Pancreas (tissue), 10 donors: ENCODE results near the gene COPE. TPM values are rescaled to one million over a fixed set of nuclear protein-coding genes. Genes with fewer than 3 reads are reported as not detected.

Source experiments
- ATAC-seq, 4 donors: fragments of 200-7000 bp; cut with Tn5 transposase; one replicate each; pipeline versions ENCODE4 v1.8.0 to v1.9.1; 2020; ENCODE audit warnings: mild to moderate bottlenecking in 4 of 4, moderate library complexity in 4 of 4
- DNase-seq, 6 donors: peaks; one replicate each; pipeline ENCODE4 v3.0.0-alpha.2; 2020
- FAIRE-seq: peaks from 2 replicates; lab custom pipeline; 2012; peaks lifted over from hg19 to GRCh38; lab: Jason Lieb, UNC
- H3K27ac ChIP-seq, 4 donors: fragments of 200-600 bp; sonication (generic); 1 replicate in 3 of 4; 2 replicates in 1 of 4; pipeline versions ENCODE4 v1.5.0 to v1.8.0; 2020
- H3K27me3 ChIP-seq, 4 donors: fragments of 200-600 bp; one replicate each; pipeline ENCODE4 v1.8.0; 2021
- H3K36me3 ChIP-seq, 3 donors: fragments of 200-600 bp; sonication (generic) in 1 of 3; one replicate each; pipeline versions ENCODE4 v1.5.0 to v1.8.0; 2020 to 2021
- H3K4me1 ChIP-seq, 3 donors: fragments of 200-600 bp; one replicate each; pipeline ENCODE4 v1.8.0; 2021
- H3K4me3 ChIP-seq, 4 donors: fragments of 200-600 bp; sonication (generic) in 2 of 4; one replicate each; pipeline versions ENCODE4 v1.5.0 to v1.8.0; 2020 to 2021
- H3K9me3 ChIP-seq, 4 donors: fragments of 200-600 bp; one replicate each; pipeline ENCODE4 v1.8.0; 2021
- WGBS, 2 donors: extraction: QIAGEN DNeasy Blood & Tissue Kit; methylation state at CpG; one replicate each; pipeline ENCODE4 v1.1.7; 2013; 5-methylcytosine and 5-hydroxymethylcytosine counted together
- intact Hi-C, 3 donors: fragments of 100-400 bp; cut with DNase I; formaldehyde crosslinking; loops; one replicate each; pipeline versions ENCODE4 v1.11.1 to v1.14.2; 2022
- polyA plus RNA-seq, 2 donors: library from polyadenylated mRNA; stranded (reverse); fragments of 200-250 nt; gene quantifications; one replicate each; pipeline ENCODE4 v1.2.3, GENCODE V29; 2013
- total RNA-seq, 6 donors: library from RNA; stranded (reverse); fragmentation: NEBNext Ultra II Directional in 4 of 6; extraction: Animal tissue kit (Norgen Biotek cat#: 25700) in 4 of 6; gene quantifications; one replicate each; pipeline versions ENCODE4 v1.2.1 to v1.2.4, GENCODE V29; 2021 to 2023
- TF ChIP-seq, protein P1 (sequence below), 4 donors: fragments of 200-600 bp; sonication (generic) in 3 of 4; IDR thresholded peaks; one replicate each; pipeline versions ENCODE4 v1.5.0 to v1.8.0; 2021; ENCODE audit warnings: antibody characterized with exemption in 4 of 4
- donor health status: healthy with polysubstance abuse.
- donor health status: DM: no; HTN: no; CAD: no; lungs with moderate emphysema.
- donor health status: DM: no; HTN: no; CAD: no.
- donor health status: control.
- donor health status: control.
- donor health status: Bipolar disorder and iron deficiency.
- donor health status: DM: yes; HTN: yes; CAD: no.
- donor health status: DM: no; HTN: no; CAD: no.
- donor health status: DM: no; HTN: no; CAD: no.
- donor health status: DM: yes; HTN: yes; CAD: no.

The COPE gene
- total and polyA plus RNA-seq, 8 donors, result 58.2 to 200 (median 94.2) TPM

DNA sequence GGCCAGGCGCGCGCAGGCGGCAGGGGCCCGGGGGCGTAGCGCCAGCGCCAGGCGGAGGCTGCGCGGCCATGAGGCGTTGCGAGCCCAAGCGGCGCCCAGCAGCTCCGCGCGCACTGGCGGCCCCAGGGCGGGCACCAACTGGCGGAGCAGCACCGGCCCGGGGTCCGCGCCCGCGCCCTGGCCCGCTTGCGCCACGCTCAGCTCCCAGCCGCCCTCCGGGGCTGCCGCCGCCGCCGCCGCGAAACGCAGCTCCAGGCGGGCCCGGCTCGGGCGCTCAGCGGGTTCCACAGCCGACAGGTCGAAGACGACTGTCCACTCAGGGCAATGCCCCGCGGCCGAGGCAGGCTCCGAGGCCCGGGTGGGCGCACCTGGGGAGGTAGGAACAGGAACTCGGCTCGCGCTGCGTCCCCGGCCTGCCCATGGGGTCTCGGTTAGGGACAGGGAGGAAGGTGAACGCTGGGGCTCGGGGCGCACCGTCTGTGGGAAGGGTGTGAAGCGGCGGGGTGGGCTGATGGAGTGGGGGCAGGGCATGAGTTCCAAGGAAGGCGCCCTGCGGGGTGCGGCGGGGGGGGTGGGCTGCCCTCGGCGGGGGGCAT, 50.1 kb downstream of the COPE start:
- TF ChIP-seq, protein P1, sequence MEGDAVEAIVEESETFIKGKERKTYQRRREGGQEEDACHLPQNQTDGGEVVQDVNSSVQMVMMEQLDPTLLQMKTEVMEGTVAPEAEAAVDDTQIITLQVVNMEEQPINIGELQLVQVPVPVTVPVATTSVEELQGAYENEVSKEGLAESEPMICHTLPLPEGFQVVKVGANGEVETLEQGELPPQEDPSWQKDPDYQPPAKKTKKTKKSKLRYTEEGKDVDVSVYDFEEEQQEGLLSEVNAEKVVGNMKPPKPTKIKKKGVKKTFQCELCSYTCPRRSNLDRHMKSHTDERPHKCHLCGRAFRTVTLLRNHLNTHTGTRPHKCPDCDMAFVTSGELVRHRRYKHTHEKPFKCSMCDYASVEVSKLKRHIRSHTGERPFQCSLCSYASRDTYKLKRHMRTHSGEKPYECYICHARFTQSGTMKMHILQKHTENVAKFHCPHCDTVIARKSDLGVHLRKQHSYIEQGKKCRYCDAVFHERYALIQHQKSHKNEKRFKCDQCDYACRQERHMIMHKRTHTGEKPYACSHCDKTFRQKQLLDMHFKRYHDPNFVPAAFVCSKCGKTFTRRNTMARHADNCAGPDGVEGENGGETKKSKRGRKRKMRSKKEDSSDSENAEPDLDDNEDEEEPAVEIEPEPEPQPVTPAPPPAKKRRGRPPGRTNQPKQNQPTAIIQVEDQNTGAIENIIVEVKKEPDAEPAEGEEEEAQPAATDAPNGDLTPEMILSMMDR (IDR thresholded peaks at IDR 0.05), result no peak
- H3K9me3 ChIP-seq, result no peaks in the 10 kb centered on the region
- peaks cover 4 to 38% (median 34%) of the 10 kb centered on the region in 3 donors for H3K36me3 ChIP-seq
- ATAC-seq (no peak), DNase-seq (peak in 1 of 6 donors; percentile 79), FAIRE-seq (no peak)
- no peak overlapping the region for H3K4me3 ChIP-seq
- WGBS, 2 donors, result 78 to 85% methylated on average over 65 to 71 of the region's 71 CpGs
- H3K4me1 ChIP-seq, result no peaks in the 10 kb centered on the region
- intact Hi-C loops, result no loop called here
- H3K27me3 ChIP-seq, result no peaks in the 10 kb centered on the region
- no peak overlapping the region for H3K27ac ChIP-seq

DNA sequence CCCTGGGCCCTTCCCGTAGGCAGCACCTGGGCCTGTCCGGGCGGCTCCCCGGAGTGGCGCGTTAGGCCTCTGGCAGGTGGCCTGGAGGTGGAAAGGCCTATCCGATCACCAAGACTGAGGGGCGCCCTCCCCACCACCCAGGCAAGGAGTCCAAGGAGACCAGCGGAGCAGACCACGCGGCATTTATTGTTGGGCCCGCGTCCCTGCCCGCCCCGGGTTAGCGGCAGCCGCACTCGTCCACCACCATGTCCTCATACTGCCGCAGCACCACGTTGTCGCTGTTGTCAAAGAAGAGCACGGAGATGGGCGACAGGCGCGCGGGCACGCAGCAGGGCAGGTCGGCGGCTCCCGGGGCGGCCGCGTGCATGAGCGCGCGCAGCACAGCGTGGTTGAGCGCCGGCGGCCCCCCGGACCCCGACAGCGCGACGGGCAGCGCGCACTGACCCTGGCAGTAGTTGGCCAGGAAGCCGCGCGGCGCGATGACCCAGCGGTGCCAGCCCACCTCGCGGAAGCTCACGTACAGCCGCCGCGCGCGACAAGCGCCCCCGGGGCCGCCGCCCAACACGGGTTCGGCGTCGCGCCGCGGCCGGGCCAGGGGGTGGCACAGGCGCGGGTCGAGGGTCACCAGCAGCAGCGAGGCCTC, 50.7 kb downstream of the COPE start:
- 81 to 85% methylated on average over 71 to 77 of the region's 77 CpGs for WGBS, 2 donors

DNA sequence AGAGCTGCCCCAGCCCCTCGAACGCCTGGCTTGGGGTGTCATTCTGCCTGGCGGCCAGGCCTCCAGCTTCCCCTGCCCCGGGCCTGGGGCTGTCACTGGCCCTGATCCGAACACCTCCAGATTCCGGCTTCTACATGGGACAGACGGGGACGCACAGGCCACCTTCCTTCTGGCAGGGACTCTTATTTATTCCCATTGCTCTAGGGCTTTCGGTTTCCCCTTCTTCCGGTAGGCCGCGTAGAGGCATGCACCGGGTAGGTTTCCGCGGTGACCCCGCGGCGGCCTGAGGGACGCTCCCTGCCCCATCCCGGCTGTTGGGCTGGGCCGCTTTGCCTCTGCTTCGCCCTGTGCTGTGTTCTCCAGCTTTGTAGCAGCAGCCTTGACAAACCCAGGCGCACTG, 51.4 kb downstream of the COPE start:
- DNase-seq (peak in 1 of 6 donors; percentile 54), ATAC-seq (no peak), FAIRE-seq (no peak)
- no peaks in the 10 kb centered on the region for H3K27me3 ChIP-seq
- H3K4me1 ChIP-seq, result no peaks in the 10 kb centered on the region
- TF ChIP-seq, protein P1 (IDR thresholded peaks at IDR 0.05), result no peak
- H3K36me3 ChIP-seq, result peaks cover 6 to 52% (median 46%) of the 10 kb centered on the region in 3 donors
- H3K9me3 ChIP-seq, result no peaks in the 10 kb centered on the region
- H3K27ac ChIP-seq, result no peak overlapping the region
- WGBS, 2 donors, result 94 to 96% methylated on average over 23 of the region's 23 CpGs
- intact Hi-C loops, result no loop called here
- no peak overlapping the region for H3K4me3 ChIP-seq

More for the DNA sequence above, 50.7 kb downstream of the COPE start:
- intact Hi-C loops, result no loop called here
- DNase-seq (peak in 1 of 6 donors; percentile 70), FAIRE-seq (no peak), ATAC-seq (no peak)
- Histone ChIP-seq H3K27ac (no peak overlapping the region), H3K4me3 (no peak overlapping the region), H3K27me3 (no peaks in the 10 kb centered on the region), H3K9me3 (no peaks in the 10 kb centered on the region), H3K4me1 (no peaks in the 10 kb centered on the region), H3K36me3 (peaks cover 5 to 44% (median 40%) of the 10 kb centered on the region in 3 donors)
- TF ChIP-seq, protein P1 (IDR thresholded peaks at IDR 0.05), result no peak

DNA sequence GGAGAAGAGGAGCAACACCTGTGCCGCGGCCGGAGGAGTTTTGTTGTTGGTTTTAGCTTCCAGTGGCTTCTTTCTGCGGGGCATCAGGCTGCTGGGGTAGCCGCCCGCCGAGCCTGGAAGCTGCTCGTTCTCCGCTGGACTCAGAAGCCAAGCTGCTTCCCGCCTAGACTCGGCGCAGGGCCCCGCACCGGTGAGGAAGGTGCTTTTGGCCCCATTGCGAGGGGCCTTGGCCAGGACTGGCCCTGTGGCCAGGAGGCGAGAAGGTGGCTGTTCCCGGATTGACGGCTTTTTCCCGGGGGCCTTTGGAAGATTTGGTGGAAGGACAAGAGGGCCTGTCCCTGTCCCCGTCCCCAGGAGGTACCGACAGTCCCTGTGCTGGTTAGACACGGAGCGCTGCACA, 52.0 kb downstream of the COPE start:
- FAIRE-seq (no peak), DNase-seq (peak in 1 of 6 donors; percentile 44), ATAC-seq (no peak)
- TF ChIP-seq, protein P1 (IDR thresholded peaks at IDR 0.05), result no peak
- Histone ChIP-seq H3K4me3 (no peak overlapping the region), H3K4me1 (no peaks in the 10 kb centered on the region), H3K9me3 (no peaks in the 10 kb centered on the region), H3K36me3 (peaks cover 6 to 57% (median 51%) of the 10 kb centered on the region in 3 donors), H3K27me3 (no peaks in the 10 kb centered on the region), H3K27ac (no peak overlapping the region)
- intact Hi-C loops, result no loop called here
- 93 to 94% methylated on average over 23 of the region's 23 CpGs for WGBS, 2 donors

DNA sequence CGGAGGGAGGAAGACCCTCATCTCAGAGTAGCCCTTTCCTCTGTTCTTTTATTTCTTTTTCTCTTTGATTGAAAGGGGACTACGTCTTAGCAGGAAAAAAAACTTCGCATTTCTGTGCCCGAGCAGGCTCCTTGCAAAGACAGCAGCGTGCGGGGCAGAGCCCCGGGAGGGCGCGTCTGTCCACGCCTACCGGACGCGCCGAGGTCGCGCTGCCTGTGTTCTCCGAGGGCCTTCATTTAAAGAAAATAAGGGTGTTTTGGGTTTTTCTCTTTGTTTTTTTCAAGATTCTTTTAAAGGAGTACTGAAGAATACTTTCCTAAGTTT, 52.4 kb downstream of the COPE start:
- H3K4me3 ChIP-seq, result no peak overlapping the region
- no peak for DNase-seq
- no peak for ATAC-seq
- no peak for FAIRE-seq
- no peak overlapping the region for H3K27ac ChIP-seq
- TF ChIP-seq, protein P1 (IDR thresholded peaks at IDR 0.05), result no peak
- no peaks in the 10 kb centered on the region for H3K27me3 ChIP-seq
- intact Hi-C loops, result no loop called here
- no peaks in the 10 kb centered on the region for H3K9me3 ChIP-seq
- H3K4me1 ChIP-seq, result no peaks in the 10 kb centered on the region
- peaks cover 6 to 62% (median 54%) of the 10 kb centered on the region in 3 donors for H3K36me3 ChIP-seq
- 82 to 85% methylated on average over 17 of the region's 17 CpGs for WGBS, 2 donors
